ENCODE measurements around the gene CPNE6. TPM values are rescaled to one million over a fixed set of nuclear protein-coding genes. Genes with fewer than 3 reads are reported as not detected.

The CPNE6 gene
- total and polyA plus RNA-seq, 2 of the 13 experiments (the other 11 are each of a cell fraction or from before 2014, with no cell fraction given) = not detected

DNA sequence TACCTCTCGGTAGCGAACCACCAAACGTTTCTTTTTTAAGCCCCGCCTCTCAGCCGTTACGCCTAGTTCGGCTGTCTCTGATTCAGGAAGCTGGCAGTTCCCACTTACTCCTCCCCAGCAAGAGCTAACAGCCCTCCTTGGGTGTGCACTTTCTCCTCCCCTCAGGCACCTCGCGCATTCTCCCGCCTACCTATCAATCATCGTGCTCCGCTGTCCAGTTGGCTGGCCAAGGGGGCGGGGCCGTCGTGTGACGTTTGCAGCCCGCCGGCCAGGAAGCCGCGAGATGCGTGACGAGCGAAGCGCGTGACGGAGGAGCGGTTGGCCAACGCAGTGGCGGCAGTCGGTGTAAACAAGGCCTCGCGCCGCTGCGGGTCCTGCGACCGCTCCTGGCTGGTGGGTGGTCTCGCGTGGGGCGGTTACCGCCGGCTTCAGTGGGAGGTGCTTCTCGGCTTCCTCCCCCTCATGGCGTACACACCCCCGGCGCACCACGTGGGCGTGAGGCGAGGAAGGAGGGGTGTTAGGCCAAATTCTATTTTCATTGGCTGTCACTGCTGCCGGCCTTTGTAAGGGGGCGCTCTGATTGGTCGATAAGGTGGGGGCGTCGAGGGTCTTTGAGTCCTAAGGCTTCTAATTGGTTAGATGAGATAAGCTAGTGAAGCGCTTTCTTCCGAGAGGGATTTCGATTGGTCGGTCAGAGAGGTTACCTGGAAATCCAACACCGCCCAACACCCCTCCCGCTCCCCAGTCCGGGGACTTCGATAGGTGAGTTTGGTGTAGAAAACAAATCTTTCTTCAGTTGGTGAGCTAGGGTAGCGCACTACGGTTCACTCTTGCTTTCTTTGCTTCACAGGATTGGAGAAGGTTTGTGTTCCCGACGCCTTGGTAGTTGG, 43.4 kb downstream of the CPNE6 start, which contains the start of the genes DCAF11 and NRL (continued):
- TF ChIP-seq NFE2 (CRISPR knock-in tag; IDR thresholded peaks at IDR 0.05) (no peak; the same call in 1 of the 2 replicates), ZNF503 (CRISPR knock-in tag; IDR thresholded peaks at IDR 0.05) (peak; percentile 87), SIX1 (CRISPR knock-in tag; IDR thresholded peaks at IDR 0.05; ENCODE audit: borderline replicate concordance) (peak; percentile 94), RBFOX2 (IDR thresholded peaks at IDR 0.05; ENCODE audit: low read depth, low read length) (peak; percentile 100), FOXP4 (CRISPR knock-in tag; IDR thresholded peaks at IDR 0.05) (peak; percentile 90), ZNF350 (CRISPR knock-in tag; IDR thresholded peaks at IDR 0.05; ENCODE audit: borderline replicate concordance, low read depth) (peak; percentile 98), ZBTB39 (CRISPR knock-in tag; IDR thresholded peaks at IDR 0.05) (no peak; the same call in 1 of the 2 replicates), HNRNPK (IDR thresholded peaks at IDR 0.05; ENCODE audit: low read depth, low read length, poor library complexity, severe bottlenecking) (peak; percentile 78), ZNF616 (CRISPR knock-in tag; IDR thresholded peaks at IDR 0.05; ENCODE audit: low read depth) (peak; percentile 97), NFIC (IDR thresholded peaks at IDR 0.05; ENCODE audit: low read length) (no peak)
- TF ChIP-seq, protein P1, sequence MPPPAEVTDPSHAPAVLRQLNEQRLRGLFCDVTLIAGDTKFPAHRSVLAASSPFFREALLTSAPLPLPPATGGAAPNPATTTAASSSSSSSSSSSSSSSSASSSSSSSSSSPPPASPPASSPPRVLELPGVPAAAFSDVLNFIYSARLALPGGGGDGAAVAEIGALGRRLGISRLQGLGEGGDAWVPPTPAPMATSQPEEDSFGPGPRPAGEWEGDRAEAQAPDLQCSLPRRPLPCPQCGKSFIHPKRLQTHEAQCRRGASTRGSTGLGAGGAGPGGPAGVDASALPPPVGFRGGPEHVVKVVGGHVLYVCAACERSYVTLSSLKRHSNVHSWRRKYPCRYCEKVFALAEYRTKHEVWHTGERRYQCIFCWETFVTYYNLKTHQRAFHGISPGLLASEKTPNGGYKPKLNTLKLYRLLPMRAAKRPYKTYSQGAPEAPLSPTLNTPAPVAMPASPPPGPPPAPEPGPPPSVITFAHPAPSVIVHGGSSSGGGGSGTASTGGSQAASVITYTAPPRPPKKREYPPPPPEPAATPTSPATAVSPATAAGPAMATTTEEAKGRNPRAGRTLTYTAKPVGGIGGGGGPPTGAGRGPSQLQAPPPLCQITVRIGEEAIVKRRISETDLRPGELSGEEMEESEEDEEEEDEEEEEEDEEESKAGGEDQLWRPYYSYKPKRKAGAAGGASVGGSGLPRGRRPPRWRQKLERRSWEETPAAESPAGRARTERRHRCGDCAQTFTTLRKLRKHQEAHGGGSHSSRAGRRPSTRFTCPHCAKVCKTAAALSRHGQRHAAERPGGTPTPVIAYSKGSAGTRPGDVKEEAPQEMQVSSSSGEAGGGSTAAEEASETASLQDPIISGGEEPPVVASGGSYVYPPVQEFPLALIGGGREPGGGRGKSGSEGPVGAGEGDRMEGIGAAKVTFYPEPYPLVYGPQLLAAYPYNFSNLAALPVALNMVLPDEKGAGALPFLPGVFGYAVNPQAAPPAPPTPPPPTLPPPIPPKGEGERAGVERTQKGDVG (CRISPR knock-in tag; IDR thresholded peaks at IDR 0.05; ENCODE audit: borderline replicate concordance) = no peak
- TF ChIP-seq, protein P2, sequence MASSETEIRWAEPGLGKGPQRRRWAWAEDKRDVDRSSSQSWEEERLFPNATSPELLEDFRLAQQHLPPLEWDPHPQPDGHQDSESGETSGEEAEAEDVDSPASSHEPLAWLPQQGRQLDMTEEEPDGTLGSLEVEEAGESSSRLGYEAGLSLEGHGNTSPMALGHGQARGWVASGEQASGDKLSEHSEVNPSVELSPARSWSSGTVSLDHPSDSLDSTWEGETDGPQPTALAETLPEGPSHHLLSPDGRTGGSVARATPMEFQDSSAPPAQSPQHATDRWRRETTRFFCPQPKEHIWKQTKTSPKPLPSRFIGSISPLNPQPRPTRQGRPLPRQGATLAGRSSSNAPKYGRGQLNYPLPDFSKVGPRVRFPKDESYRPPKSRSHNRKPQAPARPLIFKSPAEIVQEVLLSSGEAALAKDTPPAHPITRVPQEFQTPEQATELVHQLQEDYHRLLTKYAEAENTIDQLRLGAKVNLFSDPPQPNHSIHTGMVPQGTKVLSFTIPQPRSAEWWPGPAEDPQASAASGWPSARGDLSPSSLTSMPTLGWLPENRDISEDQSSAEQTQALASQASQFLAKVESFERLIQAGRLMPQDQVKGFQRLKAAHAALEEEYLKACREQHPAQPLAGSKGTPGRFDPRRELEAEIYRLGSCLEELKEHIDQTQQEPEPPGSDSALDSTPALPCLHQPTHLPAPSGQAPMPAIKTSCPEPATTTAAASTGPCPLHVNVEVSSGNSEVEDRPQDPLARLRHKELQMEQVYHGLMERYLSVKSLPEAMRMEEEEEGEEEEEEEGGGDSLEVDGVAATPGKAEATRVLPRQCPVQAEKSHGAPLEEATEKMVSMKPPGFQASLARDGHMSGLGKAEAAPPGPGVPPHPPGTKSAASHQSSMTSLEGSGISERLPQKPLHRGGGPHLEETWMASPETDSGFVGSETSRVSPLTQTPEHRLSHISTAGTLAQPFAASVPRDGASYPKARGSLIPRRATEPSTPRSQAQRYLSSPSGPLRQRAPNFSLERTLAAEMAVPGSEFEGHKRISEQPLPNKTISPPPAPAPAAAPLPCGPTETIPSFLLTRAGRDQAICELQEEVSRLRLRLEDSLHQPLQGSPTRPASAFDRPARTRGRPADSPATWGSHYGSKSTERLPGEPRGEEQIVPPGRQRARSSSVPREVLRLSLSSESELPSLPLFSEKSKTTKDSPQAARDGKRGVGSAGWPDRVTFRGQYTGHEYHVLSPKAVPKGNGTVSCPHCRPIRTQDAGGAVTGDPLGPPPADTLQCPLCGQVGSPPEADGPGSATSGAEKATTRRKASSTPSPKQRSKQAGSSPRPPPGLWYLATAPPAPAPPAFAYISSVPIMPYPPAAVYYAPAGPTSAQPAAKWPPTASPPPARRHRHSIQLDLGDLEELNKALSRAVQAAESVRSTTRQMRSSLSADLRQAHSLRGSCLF (CRISPR knock-in tag; IDR thresholded peaks at IDR 0.05; ENCODE audit: borderline replicate concordance) = no peak

Data from HepG2 (cell line).